ENCODE results near the gene RAP2A.

RAP2A gene

GRCh38 chr13:97448503-97449251 lies 14.7 kb downstream of the RAP2A start:
- no peak for DNase-seq (ENCODE audit: low read depth in 3 of 3)

- no peak for DNase-seq (ENCODE audit: low read depth in 3 of 3)
Observed at GRCh38 chr13:97454699-97455098, 20.7 kb downstream of the RAP2A start.

DNA sequence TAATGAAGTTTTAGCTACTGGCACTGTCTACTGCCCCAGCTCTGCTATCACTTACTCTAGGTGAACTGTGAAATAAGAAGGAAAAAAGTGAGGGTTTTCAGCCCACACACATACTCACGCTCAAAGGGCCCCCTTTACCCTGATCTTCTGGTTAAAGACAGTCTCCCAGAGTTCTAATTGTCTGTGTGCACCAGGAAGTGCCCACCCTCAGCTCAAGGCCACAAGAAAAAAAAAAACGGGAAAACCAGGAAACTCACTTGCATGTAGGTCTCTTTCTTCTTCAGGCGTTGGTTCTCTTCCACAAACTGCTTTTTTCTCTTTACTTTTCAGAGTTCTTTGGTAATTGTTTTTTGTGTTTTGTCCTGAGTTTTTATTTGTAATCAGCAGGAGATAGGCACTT lies 22.1 kb downstream of the RAP2A start:
- no peak for DNase-seq (ENCODE audit: low read depth in 3 of 3)

GRCh38 chr13:97459215-97459777 lies 25.3 kb downstream of the RAP2A start:
- no peak for DNase-seq (ENCODE audit: low read depth in 3 of 3)

- no peak for DNase-seq (ENCODE audit: low read depth in 3 of 3)
Observed at GRCh38 chr13:97460004-97460775, 26.2 kb downstream of the RAP2A start.

DNA sequence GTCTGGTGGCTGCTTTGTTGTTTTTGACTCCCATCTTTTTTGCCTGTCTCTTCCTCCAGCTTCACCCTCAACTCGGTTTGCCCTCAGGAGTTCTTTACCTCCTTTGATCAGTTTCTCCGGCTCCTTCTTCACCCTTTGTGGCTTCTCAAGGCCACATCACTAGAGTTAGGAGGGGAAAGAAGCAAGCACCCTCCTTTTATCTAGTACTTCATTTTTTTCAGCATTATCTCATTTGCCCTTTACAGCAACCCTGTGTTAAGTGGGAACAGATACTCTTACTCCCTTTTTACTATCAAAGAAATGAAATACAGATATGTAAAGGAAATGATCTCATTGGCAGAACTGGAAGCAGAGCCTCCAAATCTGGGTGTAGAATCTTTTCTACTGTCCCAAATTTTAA lies 26.9 kb downstream of the RAP2A start:
- no peak for DNase-seq (ENCODE audit: low read depth in 3 of 3)

GRCh38 chr13:97464561-97464960 lies 30.6 kb downstream of the RAP2A start:
- no peak for DNase-seq (ENCODE audit: low read depth in 3 of 3)

DNA sequence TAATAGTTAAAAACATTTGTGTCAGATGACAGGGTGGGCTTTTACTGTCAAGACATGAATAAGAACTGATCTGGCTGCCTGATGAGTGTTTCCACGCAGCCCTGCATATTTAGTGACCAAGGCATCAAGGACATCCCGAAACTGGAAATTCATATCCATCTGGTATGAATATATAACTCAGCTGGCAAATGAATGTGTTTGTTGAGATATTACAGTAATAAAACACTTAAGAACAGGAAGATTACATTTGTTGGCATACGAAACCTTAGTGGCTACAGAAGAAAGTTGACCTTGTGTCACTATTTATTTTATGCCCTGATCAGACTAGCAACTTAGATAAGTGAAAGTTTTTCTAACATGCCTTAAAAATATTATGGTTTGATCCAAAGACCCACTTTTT lies 32.8 kb downstream of the RAP2A start:
- no peak for DNase-seq (ENCODE audit: low read depth in 3 of 3)

DNA sequence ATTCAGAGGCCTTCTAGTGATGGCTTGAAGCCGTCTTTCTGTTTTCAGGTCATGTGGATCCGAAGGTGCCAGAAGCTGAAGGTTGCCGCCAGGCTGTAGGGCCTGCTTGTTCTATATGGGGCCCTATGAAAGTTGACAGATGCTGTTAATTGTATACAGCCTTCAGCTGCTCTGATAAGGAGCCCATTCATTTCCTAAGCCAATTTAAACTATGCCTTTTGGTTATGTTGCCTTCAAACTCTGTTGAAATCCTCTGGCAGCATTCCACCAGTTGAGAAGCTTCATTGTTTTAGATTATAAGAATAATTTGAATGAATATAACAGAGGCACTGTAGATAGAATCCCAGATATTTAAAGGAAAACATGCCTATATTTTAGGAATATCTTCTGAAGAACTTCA lies 34.4 kb downstream of the RAP2A start:
- DNase-seq (ENCODE audit: low read depth in 3 of 3), result no peak

- DNase-seq (ENCODE audit: low read depth in 3 of 3), result no peak
Observed at GRCh38 chr13:97471711-97472110, 37.7 kb downstream of the RAP2A start.

DNA sequence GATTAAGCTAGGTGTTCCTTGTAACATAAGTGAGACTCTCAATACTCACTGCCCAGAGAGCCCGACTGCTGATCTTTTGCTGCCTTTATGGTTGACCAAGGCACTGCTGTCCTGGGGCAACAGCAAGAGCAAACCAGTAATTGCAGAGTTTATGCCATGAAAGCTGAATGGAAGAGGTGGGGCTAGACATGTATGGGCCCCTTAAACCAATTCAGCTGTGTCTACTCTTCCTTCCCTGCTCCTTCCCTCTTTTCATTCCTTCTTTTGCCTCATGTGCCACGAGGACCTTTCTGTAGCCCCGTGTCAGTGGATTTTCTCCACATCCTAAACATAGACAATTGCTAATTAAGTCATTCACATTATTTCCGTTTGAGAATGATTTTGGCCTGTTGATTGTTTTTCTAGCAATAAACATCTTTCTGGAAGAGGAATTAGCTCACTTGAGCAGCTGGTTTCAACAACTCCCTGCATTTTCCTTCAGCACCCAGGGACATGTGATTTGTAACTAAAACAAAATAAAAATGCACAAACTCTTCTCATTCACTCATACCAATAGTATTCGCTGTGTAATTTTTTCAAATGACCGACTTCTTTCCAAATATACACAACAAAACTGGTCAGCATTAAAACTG lies 40.5 kb downstream of the RAP2A start:
- no peak for DNase-seq (ENCODE audit: low read depth in 3 of 3)

DNA sequence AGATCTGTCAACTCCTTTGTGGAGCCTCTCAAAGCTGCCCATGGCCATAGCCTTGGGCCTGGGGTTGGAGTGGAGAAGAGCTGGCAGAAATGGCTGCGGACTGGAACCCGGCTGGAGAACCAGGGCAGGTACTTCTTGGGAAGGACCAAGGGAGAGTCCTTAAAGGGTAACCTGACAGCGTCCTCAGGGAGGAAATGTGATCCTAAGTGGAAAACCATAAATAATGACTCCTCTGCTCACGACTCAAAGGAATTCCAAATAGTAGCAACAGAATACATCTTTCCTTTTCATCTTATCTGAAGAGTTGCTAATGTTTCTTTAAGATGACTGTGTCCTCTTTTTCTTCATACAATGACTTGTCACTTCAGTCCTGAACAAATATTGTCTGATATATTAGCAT lies 41.0 kb downstream of the RAP2A start:
- no peak for DNase-seq (ENCODE audit: low read depth in 3 of 3)

DNA sequence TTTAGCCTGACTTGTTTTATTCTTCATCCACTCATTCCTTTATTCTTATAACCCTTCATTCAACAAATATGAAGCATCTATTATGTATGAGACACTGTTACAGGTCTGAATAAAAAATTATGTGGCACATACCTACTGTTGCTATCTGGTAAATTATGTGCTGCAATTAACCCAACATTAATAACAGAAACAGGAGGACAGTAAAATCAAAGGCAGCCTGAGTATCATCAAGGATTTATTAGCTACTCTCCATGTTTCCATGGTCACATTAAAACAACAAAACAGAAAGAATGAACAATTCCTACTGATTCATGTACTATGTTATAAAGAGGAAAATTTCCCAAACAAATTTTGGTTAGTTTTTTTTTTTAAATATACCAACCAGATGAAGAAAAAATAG lies 43.9 kb downstream of the RAP2A start:
- DNase-seq (ENCODE audit: low read depth in 3 of 3), result no peak

- DNase-seq (ENCODE audit: low read depth in 3 of 3), result no peak
Observed at GRCh38 chr13:97478247-97478646, 44.3 kb downstream of the RAP2A start.

GRCh38 chr13:97483465-97483864 lies 49.5 kb downstream of the RAP2A start:
- DNase-seq (ENCODE audit: low read depth in 3 of 3), result no peak

- DNase-seq (ENCODE audit: low read depth in 3 of 3), result no peak
Observed at GRCh38 chr13:97484301-97484700, 50.3 kb downstream of the RAP2A start.

DNA sequence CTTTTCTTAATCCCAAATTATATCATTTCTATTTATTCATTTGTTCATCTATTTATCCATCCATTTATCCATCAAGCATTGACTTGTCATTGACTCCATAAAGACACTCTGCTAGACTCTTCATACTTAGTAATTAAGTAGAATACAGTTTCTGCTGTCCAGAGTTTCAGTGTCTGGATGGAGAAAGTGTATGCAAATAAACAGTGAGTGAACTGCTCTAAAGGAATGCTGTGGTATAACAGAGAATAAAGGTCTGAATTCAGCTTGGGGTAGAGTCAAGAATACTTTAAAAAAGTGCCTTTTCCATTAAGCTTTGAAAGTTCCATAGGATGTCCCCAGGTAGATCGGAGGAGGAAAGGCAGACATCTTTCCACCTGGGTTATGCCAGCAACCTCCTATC lies 51.4 kb downstream of the RAP2A start:
- DNase-seq (ENCODE audit: low read depth in 3 of 3), result no peak

- no peak for DNase-seq (ENCODE audit: low read depth in 3 of 3)
Observed at GRCh38 chr13:97490702-97491307, 56.8 kb downstream of the RAP2A start.

DNA sequence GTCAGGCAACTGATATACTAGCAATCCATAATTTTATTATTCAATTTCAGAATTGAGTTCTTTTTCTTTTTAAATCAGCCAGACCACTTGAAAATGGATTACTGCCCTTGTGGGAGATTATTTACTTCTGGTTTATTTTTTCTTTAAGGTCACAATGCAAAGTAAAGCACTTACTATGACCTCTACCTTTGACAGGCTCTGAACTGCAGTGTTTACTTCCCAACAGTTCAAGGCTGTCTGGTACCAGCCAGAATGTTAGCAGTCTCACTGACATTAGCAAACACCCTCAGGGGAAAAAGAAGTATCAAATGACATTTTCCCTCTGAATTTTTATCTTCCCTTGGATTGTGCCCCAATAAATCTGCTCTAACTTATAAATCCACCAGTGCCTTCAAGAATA lies 57.5 kb downstream of the RAP2A start:
- DNase-seq (ENCODE audit: low read depth in 3 of 3), result no peak

GRCh38 chr13:97492257-97492656 lies 58.3 kb downstream of the RAP2A start:
- DNase-seq (ENCODE audit: low read depth in 3 of 3), result no peak

GRCh38 chr13:97492684-97493371 lies 58.9 kb downstream of the RAP2A start:
- DNase-seq (ENCODE audit: low read depth in 3 of 3), result no peak

DNA sequence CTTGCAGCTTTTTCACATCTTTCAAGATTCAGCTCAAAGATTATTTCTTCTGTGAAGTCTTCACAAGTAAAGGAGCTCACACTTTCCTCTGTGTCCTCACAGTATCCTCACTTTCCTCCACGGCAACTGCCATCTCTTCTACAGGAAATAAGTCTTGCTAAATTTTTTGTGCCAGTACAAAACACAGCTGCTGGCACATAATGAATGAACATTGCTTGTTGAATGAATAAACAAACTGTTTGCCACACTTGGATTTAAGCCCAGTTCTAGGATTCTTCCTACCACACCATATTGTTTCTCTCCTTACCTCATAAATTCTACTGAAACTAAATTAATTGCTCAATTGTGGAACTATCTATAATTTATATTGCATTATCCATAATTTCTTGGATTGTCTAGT lies 59.5 kb downstream of the RAP2A start:
- no peak for DNase-seq (ENCODE audit: low read depth in 3 of 3)
